HEK293 (cell line): Measurements from ENCODE around the gene ANTXR1.

Source experiments
- CTCF ChIA-PET: fragments of 350-600 bp; formaldehyde crosslinking; extraction: SDS; loops from one replicate; lab custom pipeline; 2021; ENCODE audit warnings: antibody characterized with exemption; lab: Yijun Ruan, JAX
- POLR2A ChIA-PET: fragments of 300-600 bp; formaldehyde crosslinking; extraction: SDS; loops from one replicate; lab custom pipeline; 2020; ENCODE audit warnings: antibody characterized with exemption, inconsistent platforms; lab: Yijun Ruan, JAX
- H3K27ac ChIP-seq: fragments of 200-500 bp; sonication (Bioruptor generic); 2 replicates; pipeline ENCODE4 v1.5.1; 2014; ENCODE audit warnings: low read depth, low read length, control low read depth, inconsistent platforms; ENCODE audit errors: extremely low read depth
- H3K36me3 ChIP-seq, 2 experiments: fragments of 200-500 bp in 1 of 2; sonication (Bioruptor generic) in 1 of 2; 1 replicate in 1 of 2; 2 replicates in 1 of 2; pipeline ENCODE4 v1.5.1; 2014 to 2017; ENCODE audit warnings: inconsistent platforms in 2 of 2, low read length in 2 of 2; ENCODE audit not compliant: control insufficient read depth in 2 of 2, insufficient read depth in 1 of 2
- H3K4me1 ChIP-seq: fragments of 200-500 bp; sonication (Bioruptor generic); 2 replicates; pipeline ENCODE4 v1.5.1; 2014; ENCODE audit warnings: mild to moderate bottlenecking, low read length, inconsistent platforms; ENCODE audit not compliant: control insufficient read depth, insufficient read depth
- H3K4me3 ChIP-seq: 2 replicates; pipeline ENCODE4 v1.5.1; 2011; ENCODE audit warnings: low read depth, mild to moderate bottlenecking, control low read depth, low read length, moderate library complexity
- H3K9me3 ChIP-seq: fragments of 200-500 bp; sonication (Bioruptor generic); 2 replicates; pipeline ENCODE4 v1.5.1; 2014; ENCODE audit warnings: low read depth, low read length, inconsistent platforms; ENCODE audit not compliant: control insufficient read depth, insufficient read depth
- ATF2 ChIP-seq: fragments of 450-650 bp; formaldehyde crosslinking; IDR thresholded peaks from 2 replicates; pipeline ENCODE4 v1.5.1; 2016; ENCODE audit warnings: missing biosample characterization, missing genetic modification characterization, low read depth
- HOXA7 ChIP-seq: sonication (generic); formaldehyde crosslinking; IDR thresholded peaks from 2 replicates; pipeline ENCODE4 v1.8.1; 2022; ENCODE audit warnings: missing genetic modification reagents, borderline replicate concordance
- HOXC10 ChIP-seq: sonication (generic); formaldehyde crosslinking; IDR thresholded peaks from 2 replicates; pipeline ENCODE4 v1.8.1; 2023; ENCODE audit warnings: mild to moderate bottlenecking, missing genetic modification reagents
- INSM2 ChIP-seq: fragments of 450-650 bp; formaldehyde crosslinking; IDR thresholded peaks from 2 replicates; pipeline ENCODE4 v1.5.1; 2016; ENCODE audit warnings: missing biosample characterization, missing genetic modification characterization
- KLF10 ChIP-seq: fragments of 450-650 bp; IDR thresholded peaks from 2 replicates; pipeline ENCODE4 v1.5.1; 2018; ENCODE audit warnings: missing biosample characterization, mild to moderate bottlenecking, missing genetic modification characterization
- KLF17 ChIP-seq: fragments of 450-650 bp; formaldehyde crosslinking; IDR thresholded peaks from 2 replicates; pipeline ENCODE4 v1.5.1; 2016; ENCODE audit warnings: missing biosample characterization, missing genetic modification characterization
- MYNN ChIP-seq: fragments of 450-650 bp; formaldehyde crosslinking; IDR thresholded peaks from 2 replicates; pipeline ENCODE4 v1.5.1; 2016; ENCODE audit warnings: missing biosample characterization, missing genetic modification characterization, borderline replicate concordance
- MZF1 ChIP-seq: fragments of 450-650 bp; formaldehyde crosslinking; IDR thresholded peaks from 2 replicates; pipeline ENCODE4 v1.5.1; 2017; ENCODE audit warnings: missing biosample characterization, missing genetic modification characterization, borderline replicate concordance
- SCRT1 ChIP-seq: fragments of 450-650 bp; formaldehyde crosslinking; IDR thresholded peaks from 2 replicates; pipeline ENCODE4 v1.5.1; 2016; ENCODE audit warnings: missing biosample characterization, missing genetic modification characterization, borderline replicate concordance
- SETDB1 ChIP-seq: IDR thresholded peaks from one replicate; pipeline ENCODE4 v1.6.1; 2017; ENCODE audit warnings: mild to moderate bottlenecking, low read length, moderate library complexity, mixed read lengths; ENCODE audit not compliant: insufficient read length
- ZBTB1 ChIP-seq: fragments of 450-650 bp; formaldehyde crosslinking; IDR thresholded peaks from 2 replicates; pipeline ENCODE4 v1.5.1; 2016; ENCODE audit warnings: missing biosample characterization, missing genetic modification characterization
- ZNF19 ChIP-seq: fragments of 450-650 bp; formaldehyde crosslinking; IDR thresholded peaks from 2 replicates; pipeline ENCODE4; 2016; ENCODE audit warnings: missing biosample characterization, missing genetic modification characterization, low read depth
- ZNF214 ChIP-seq: fragments of 450-650 bp; formaldehyde crosslinking; IDR thresholded peaks from 2 replicates; pipeline ENCODE4 v1.5.1; 2017; ENCODE audit warnings: missing biosample characterization, mild to moderate bottlenecking, missing genetic modification characterization, borderline replicate concordance
- ZNF274 ChIP-seq, 2 experiments: fragments of 200-500 bp in 1 of 2; fragments of 450-650 bp in 1 of 2; sonication (Bioruptor generic) in 1 of 2; formaldehyde crosslinking in 1 of 2; IDR thresholded peaks; 2 replicates each; pipeline versions ENCODE4 v1.5.1 to v1.6.1; 2014 to 2016; ENCODE audit warnings: borderline replicate concordance in 1 of 2, inconsistent platforms in 1 of 2, low read length in 1 of 2, missing biosample characterization in 1 of 2, missing genetic modification characterization in 1 of 2
- ZNF549 ChIP-seq: fragments of 450-650 bp; IDR thresholded peaks from 2 replicates; pipeline ENCODE4 v1.5.1; 2018; ENCODE audit warnings: missing biosample characterization, missing genetic modification characterization, mild to moderate bottlenecking, inconsistent platforms, moderate library complexity
- ZNF558 ChIP-seq: fragments of 450-650 bp; formaldehyde crosslinking; IDR thresholded peaks from 2 replicates; pipeline ENCODE4 v1.5.1; 2016; ENCODE audit warnings: missing biosample characterization, missing genetic modification characterization
- ZNF654 ChIP-seq: fragments of 450-650 bp; formaldehyde crosslinking; IDR thresholded peaks from 2 replicates; pipeline ENCODE4 v1.5.1; 2016; ENCODE audit warnings: low read depth, missing biosample characterization, missing genetic modification characterization
- ZNF76 ChIP-seq: fragments of 450-650 bp; formaldehyde crosslinking; IDR thresholded peaks from 2 replicates; pipeline ENCODE4; 2016; ENCODE audit warnings: low read depth, missing biosample characterization, missing genetic modification characterization, borderline replicate concordance
- ZNF785 ChIP-seq: fragments of 450-650 bp; formaldehyde crosslinking; IDR thresholded peaks from 2 replicates; pipeline ENCODE4 v1.5.1; 2016; ENCODE audit warnings: missing biosample characterization, missing genetic modification characterization
- ZSCAN16 ChIP-seq: fragments of 450-650 bp; formaldehyde crosslinking; IDR thresholded peaks from 2 replicates; pipeline ENCODE4 v1.5.1; 2016; ENCODE audit warnings: missing biosample characterization, missing genetic modification characterization

The ANTXR1 gene

DNA sequence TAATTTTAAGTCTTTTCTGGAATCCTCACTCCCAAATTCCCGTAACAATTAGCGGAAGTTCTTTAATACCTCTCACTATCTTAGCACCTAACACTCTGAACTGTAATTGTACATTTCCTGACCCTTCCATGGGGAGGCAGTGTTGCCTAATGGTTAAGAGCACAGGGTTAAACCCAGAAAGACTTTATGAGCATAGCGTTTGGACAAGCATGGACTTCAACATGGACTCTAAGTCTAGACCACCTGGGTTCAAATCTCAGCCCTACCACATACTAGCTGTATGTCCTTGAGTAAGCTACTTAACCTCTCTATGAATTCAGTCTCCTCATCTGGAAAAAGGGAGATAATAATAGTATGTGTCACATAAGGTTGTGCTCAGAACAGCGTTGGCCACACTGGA, 13.0 kb downstream of the ANTXR1 start (continued):
- no peak for TF ChIP-seq ZNF19 (tag by site-specific recombination)
- TF ChIP-seq ZNF654: 0 out of 2 replicates have a peak, but pooled peaks have one; percentile 5

DNA sequence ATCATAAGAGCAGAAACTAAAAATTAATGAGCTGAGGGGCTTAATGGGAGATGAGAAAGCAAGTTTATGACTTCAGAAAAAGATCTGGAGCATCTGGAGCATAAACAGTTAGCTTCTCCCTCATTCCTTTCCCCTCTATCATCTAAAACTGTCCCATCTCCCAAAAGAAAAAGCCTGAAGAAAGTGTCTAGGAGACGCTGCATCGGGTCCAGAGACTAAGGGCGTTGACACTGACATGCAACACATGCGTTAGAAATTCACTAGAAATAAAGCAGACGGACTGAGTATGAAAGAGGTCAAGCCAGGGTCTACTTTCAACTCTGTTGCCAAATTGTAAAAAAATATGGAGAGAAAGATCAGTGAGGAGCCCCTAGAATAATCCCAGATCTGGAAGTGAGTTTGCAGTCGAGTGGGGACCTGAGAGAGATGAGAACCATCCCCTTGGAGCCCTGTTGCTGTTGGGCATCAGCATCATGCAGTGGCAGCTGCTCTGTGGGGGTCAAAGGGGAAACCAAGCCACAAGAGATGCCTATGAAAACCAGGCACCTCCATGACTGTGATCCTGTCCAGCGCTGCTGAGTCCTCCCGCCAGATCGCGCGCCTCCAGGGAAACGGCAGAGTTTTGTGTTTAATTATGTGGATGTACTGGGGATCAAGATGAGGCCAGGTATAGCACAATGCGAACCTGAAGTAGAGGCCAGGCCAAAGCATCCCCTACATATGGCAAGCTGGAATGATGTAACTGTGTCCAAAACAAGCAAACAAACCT, 13.9 kb downstream of the ANTXR1 start:
- no peak overlapping the region for H3K27ac ChIP-seq
- POLR2A ChIA-PET: no interaction called here
- H3K9me3 ChIP-seq: no peaks in the 10 kb centered on the region
- CTCF ChIA-PET: interaction anchor here (0.5 to 1.4 kb wide), 6 partner anchors 83 to 841 kb away, joined by 3 to 14 read pairs (median 3); no protein-coding TSS in a partner anchor
- TF ChIP-seq ZNF558 (no peak), MZF1 (tag by site-specific recombination) (no peak), ATF2 (tag by site-specific recombination) (no peak), ZNF785 (tag by site-specific recombination) (no peak)
- H3K4me1 ChIP-seq: no peaks in the 10 kb centered on the region
- H3K4me3 ChIP-seq: no peak overlapping the region
- H3K36me3 ChIP-seq: no peaks in the 10 kb centered on the region; a peak in 1 of 3 replicates

- no peak for TF ChIP-seq ZNF274 (IDR thresholded peaks at IDR 0.05; ENCODE audit: low read length)
- TF ChIP-seq ZNF274 (tag by site-specific recombination; IDR thresholded peaks at IDR 0.05; ENCODE audit: borderline replicate concordance): no peak
- TF ChIP-seq ZBTB1: no peak
- no peak for TF ChIP-seq SCRT1
- TF ChIP-seq ZNF214 (tag by site-specific recombination): no peak
- no peak for TF ChIP-seq MYNN
- no peak for TF ChIP-seq KLF10 (tag by site-specific recombination)
- TF ChIP-seq KLF17 (tag by site-specific recombination): no peak
- TF ChIP-seq HOXA7 (CRISPR knock-in tag): no peak
- no peak for TF ChIP-seq SETDB1
- TF ChIP-seq INSM2: no peak
- TF ChIP-seq ZNF549 (tag by site-specific recombination): no peak
- no peak for TF ChIP-seq ZSCAN16 (tag by site-specific recombination)
- TF ChIP-seq HOXC10 (CRISPR knock-in tag): no peak
- no peak for TF ChIP-seq ZNF76 (tag by site-specific recombination)
- POLR2A ChIA-PET: no interaction called here
- no peaks in the 10 kb centered on the region; a peak in 1 of 3 replicates for H3K36me3 ChIP-seq
- no peaks in the 10 kb centered on the region for H3K4me1 ChIP-seq
- H3K9me3 ChIP-seq: no peaks in the 10 kb centered on the region
- CTCF ChIA-PET: interaction anchor here (0.6 to 1.6 kb wide), 4 partner anchors 88 to 695 kb away, joined by 3 to 5 read pairs (median 3); no protein-coding TSS in a partner anchor
- no peak overlapping the region for H3K4me3 ChIP-seq
- no peak overlapping the region for H3K27ac ChIP-seq
These were observed 17.9 kb downstream of the ANTXR1 start for GRCh38 chr2:69030800-69031428.
